ENCODE data around the gene EPN2.

The EPN2 gene

GRCh38 chr17:19313066-19313745 lies 76.0 kb downstream of the EPN2 start:
- DNase-seq = no peak

- DNase-seq = no peak
Observed at GRCh38 chr17:19313746-19314651, 76.8 kb downstream of the EPN2 start.

GRCh38 chr17:19315104-19315503 lies 77.9 kb downstream of the EPN2 start:
- DNase-seq = no peak

- DNase-seq = no peak
Observed at GRCh38 chr17:19316761-19317358, 79.7 kb downstream of the EPN2 start.

- DNase-seq = peak; percentile 83
Observed at GRCh38 chr17:19317359-19318095, 80.4 kb downstream of the EPN2 start.

GRCh38 chr17:19318611-19319010 lies 81.4 kb downstream of the EPN2 start:
- no peak for DNase-seq

- peak; percentile 12 for DNase-seq
Observed at GRCh38 chr17:19319771-19320505, 82.8 kb downstream of the EPN2 start.

GRCh38 chr17:19320876-19321275 lies 83.7 kb downstream of the EPN2 start:
- DNase-seq = peak; percentile 15

- DNase-seq = no peak
Observed at GRCh38 chr17:19321481-19322128, 84.4 kb downstream of the EPN2 start.

- DNase-seq = no peak
Observed at GRCh38 chr17:19322129-19322505, 85.0 kb downstream of the EPN2 start.

- no peak for DNase-seq
Observed at GRCh38 chr17:19322861-19323260, 85.7 kb downstream of the EPN2 start.

GRCh38 chr17:19325542-19325941 lies 88.4 kb downstream of the EPN2 start:
- no peak for DNase-seq

GRCh38 chr17:19327031-19327783 lies 90.0 kb downstream of the EPN2 start:
- no peak for DNase-seq

GRCh38 chr17:19328441-19329061 lies 91.4 kb downstream of the EPN2 start:
- no peak for DNase-seq

GRCh38 chr17:19329136-19329535 lies 92.0 kb downstream of the EPN2 start:
- DNase-seq = no peak

GRCh38 chr17:19329839-19330238 lies 92.7 kb downstream of the EPN2 start:
- DNase-seq = no peak

- DNase-seq = no peak
Observed at GRCh38 chr17:19330271-19330670, 93.1 kb downstream of the EPN2 start.

- no peak for DNase-seq
Observed at GRCh38 chr17:19331134-19331533, 94.0 kb downstream of the EPN2 start.

GRCh38 chr17:19331543-19332245 lies 94.5 kb downstream of the EPN2 start:
- no peak for DNase-seq

All from left hindlimb (tissue), 1 donor.